Activated naive CD8-positive, alpha-beta T cell treated with anti-CD3 and anti-CD28 coated beads, Interleukin-2, amount 50 U/mL, for 16 hours (primary cell): ENCODE data around the gene MST1R.
"Not testable (repeated sequence)": the region's sequence is repeated elsewhere in the genome, so short reads cannot be mapped to it uniquely, and the experiment has no call there.

Experiments
- DNase-seq: peaks from one replicate; pipeline ENCODE4 v3.0.0-alpha.2; 2020; ENCODE audit warnings: low read depth, low spot score

The MST1R gene

DNA sequence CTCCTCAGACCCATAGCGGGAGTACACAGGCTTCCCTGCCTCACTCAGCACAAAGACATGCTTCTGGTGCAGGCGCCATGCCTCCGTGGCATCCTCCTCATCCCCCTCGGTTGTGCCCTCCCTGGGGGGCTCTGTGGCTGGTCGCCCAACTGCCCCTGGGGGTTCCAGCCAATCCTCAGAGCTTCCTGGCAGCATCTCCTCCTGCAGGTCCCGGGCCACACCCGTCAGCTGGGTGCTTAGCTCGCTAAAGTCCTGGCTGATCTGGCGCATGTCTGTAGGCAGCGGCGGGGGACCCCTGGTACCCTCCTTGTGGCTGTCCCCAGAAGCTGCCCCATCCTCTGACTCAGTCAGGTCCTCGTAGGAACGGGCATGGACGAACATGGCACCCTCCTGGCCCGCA lies 7.9 kb upstream of the MST1R start:
- no peak for DNase-seq

DNA sequence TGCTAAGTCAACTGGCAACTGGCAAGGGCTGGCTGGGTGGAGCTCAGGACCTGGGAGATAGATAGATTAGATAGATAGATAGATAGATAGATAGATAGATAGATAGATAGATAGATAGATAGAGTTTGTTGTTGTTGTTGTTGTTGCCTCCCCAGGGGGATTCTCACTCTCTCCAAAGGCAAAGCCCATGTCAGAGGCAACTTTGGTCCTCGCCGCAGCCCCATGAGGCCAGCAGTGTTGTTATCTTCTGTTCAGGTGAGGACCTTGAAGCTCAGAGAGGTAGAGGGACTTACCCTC lies 7.4 kb upstream of the MST1R start:
- DNase-seq = no peak

DNA sequence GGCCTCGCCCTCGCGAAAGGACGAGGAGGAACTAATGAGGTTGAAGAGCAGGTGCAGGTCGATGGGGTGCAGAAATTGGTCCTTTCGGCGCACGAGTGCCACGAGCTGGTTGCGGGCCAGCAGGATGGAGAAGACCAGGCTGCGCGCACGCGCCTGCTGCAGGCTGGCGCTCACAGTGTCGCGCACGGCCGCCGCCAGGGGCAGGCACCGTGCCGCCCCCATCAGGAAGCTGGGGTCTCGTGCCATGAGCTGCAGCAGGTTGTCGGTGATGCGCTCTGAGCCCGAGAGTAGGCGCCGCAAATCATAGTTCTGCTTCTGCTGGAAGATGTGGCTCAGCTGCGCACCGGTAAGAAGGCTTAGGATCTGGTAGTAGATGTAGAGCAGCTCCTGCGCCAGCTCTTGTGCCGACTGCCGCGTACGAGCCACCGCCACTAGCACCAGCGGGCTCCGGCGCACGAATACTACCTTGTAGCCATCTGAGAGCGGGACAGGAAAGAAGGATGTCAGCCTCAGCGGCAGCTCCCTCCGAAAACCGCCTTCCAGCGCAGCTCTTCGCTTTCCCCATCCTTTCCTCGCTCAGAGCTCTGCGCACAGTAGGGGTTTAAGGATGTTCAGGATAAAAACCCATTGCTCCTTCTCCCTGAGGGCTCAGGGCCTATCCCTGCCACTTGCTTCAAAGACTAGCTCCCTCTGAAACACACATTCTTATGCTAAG lies 6.9 kb upstream of the MST1R start:
- no peak for DNase-seq

DNA sequence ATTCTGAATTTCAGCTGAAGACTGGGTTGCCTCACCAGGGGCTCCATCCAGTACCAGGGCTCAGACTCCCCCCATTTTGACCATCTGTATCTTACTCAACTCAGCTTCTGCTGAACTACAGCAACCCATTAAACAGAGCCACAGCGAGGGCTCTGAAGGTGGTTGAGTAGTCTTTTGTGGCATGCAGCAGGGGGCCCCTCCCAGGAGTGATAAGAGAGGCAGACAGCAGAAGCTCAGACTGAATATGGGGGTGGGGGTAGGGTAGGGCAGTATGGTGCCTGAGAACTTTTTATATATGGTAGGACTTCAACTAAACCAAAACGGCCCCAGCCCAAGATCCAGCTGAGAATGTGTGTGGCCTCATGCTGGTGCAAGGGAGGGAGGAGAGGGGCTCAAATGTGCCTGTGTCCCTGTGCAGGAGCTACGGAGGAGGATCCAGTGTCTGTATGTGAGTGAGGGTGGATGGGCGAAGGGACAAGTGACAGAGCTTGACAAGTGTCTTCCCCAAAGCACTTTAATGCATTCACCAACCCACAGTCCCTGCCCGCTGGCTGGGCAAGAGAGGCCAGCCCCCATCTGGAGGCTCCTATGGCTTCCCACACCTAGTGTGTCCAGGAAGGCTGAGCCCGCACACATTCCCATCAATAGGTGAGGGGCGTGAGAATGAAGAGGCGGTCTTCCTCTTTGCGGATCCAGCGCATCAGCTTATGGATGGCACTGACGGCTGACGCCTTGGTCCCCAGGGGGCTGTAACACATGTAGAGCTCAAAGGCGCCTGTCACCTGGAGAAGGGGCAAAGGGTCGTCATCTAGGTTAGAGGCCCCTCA lies 4.9 kb upstream of the MST1R start:
- no peak for DNase-seq

DNA sequence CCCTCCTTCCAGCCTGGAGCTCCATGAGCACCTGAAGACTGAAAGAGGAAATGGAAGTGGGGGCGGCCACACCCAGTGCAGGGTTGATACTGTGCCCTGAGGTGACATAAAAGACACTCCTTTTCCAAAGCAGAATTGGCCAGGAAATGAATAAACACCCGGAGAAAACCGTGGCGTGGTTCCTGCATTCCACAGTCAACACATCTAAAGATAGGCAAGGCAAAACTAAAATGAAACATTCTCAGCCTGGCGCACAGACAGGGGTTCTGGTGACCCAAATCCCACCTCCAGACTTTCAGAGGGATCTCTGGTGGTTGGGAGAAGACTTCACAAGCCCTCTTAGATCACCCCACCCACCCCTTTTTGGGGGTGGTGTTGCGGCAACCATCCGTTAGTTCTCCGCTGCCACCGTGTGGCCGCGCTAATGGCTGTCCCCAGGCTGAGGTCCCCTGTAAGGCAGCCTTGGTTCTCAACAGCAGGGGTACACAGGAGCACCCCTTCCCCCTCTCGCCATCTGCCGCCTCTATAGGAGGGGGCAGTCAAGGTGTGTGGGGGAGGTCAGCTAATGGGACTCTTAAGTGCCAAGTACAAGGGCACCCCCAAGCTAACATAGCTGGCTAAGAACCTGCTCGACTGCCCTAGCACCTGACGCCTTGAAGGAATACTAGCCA lies 2.5 kb upstream of the MST1R start:
- DNase-seq = no peak

DNA sequence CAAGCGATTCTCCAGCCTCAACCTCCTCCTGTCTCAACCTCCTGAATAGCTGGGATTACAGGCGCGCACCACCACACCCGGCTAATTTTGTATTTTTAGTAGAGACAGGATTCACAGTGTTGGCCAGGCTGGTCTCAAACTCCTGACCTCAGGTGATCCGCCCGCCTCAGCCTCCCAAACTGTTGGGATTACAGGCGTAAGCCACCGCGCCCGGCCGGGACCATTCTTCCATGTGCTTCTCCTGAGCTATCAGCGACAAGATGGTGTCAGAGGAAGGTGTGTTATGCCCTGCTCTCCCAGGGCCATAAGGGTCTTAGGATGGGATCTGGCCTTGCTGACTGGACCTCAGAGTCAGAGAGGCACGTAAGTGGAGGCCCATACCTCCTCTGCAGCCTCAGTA lies 775 bp upstream of the MST1R start:
- DNase-seq = not testable (repeated sequence)

DNA sequence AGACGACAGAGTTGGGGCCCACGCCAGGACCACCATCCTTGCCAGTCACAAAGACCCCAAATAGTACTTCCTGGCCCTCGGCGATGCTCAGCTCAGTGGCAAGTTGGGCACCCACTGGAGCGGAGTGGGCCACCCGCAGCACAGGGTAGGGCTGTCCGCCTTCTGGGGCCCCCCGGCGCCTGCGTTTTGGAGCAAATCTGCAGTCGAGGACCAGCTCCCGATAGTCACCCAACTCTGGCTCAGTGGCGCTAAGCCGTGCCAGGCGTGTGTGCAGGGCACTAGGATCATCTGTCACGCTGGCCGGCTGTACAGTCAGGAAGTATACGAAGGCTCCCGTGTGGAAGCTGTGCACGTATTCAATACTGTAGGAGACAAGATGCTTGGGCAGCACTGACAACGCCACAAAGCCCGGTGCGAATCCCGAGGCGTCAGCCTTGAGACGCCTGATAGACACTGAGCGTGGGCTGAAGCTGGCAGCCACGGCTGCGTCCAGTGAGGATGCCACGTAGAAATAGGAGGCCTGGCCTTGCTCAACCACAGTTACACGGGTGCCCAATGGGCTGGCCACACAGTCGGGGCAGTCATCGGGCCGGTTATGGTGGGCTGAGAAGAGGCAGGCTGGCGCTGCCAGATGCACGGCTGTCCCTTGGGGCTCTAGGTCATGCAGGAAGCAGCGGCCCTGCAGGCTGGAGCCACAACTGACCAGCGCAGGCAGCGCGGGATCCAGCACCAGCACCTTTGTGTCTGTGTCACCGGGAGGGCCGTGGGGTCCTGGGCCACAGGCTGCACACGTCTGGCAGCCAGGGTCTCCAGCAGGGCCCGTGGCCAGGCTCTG lies 945 bp downstream of the MST1R start:
- no peak for DNase-seq

DNA sequence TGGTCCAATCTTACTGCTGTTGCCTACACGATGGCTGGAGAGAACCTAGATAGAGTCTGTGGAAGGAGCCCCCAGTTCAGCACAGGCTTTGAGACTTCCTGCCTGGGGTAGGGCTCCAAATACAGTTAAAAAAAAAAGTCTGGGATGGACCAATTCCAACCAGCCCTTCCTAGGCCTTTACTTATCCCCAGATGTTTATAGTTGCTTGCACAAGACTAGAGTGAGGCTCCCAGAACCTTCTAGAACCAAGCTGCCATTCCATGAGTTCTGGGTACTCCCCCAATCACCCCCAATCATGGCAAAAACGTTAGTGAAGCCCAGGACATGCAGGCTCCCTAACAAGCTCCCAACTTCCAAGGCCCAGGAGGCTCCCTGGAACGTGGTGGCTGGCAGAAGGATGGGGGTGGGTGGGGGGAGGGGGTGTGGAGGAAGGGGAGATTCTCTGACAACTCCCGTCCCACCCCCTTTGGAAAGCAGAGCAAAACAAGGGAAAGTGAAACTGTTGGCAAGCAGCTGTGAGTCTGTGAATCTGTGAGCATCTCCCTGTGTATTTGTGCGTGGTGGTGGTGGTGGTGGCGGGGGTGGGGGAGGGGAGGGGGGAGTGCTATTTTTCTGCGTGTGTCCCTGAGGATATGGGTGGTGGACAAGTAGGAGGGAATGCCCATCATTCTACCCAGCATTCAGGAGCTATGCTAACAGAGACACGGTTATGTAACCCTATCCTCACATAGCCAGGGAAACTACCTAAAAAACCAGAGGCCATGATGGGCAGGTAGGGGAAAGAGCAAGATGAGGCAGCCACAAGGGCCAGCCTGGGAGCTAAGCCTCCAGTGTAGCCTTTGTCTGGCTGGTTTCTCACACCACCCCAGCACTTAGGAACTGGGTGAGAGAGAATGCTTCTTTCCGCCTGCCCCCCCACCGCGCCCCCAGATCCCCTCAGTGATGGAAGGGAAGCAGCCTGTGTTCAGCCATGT lies 2.0 kb downstream of the MST1R start:
- DNase-seq = no peak

DNA sequence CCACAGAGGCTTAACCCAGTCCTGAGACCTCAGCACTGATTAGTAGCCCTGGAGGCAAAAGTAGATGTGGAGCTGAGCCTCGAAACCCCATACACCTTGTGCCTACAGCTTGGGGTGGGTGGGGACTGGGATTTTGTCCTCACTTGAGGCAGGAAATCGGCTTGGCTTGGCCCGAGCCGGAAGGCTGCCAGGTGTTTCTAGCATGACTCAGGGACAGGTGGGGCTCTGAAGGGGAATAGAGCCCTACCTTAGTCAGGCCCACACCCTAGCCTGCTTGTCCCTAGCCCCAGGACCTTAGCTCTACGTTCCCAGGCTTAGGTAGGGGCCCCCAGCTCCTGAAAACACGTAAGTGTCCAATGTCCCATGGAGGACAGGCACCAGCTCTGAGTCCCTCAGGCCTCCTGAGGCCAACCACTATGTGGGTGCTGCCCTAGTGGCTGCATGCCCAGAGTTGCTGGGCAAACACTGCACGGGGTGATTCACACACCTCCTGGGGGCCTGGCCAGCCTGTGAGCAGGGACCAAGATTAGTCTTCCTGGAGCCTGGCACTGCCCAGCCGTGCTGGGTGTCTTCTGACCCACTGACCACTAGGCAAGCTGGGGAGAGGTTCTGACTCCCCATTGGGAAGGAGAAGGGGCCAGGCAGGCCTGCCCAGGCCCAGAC lies 3.1 kb downstream of the MST1R start:
- DNase-seq = no peak

DNA sequence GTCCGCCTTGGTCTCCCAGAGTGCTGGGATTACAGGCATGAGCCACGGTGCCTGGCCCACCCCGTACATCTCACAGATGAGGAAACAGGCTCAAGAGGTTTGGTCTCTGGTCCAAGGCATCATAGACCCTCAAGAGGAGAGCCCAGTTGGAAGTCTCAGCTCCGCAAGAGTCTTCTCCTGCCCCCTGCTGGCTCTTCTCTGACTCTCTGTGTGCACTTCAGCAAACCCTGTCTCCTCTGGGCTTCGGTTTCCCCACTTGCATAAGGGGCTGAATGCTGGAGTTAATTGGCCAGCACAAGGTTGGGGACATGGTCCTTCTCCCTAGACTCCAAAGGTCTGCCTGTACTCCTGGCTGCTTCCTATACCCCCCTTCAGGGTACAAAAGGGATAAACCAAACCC lies 3.9 kb downstream of the MST1R start:
- no peak for DNase-seq

DNA sequence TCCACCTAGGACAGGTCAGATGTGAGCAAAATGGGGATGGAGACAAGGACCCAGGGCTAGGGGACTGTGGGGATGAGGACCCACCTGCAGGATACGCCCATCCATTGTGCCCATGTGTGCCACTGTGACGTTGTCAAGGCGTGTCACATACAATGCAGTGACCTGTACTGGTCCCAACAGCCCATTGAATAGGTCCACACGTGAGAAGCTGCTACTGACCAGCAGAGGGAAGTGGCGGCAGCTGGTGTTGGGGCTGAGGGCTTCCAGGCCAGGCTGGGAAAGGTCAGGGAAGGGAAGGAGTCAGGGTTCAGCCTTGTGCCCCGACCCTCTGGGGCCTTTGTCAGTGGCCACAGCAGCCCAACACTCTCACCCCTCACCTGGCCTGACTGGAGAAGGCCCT lies 4.7 kb downstream of the MST1R start:
- no peak for DNase-seq

DNA sequence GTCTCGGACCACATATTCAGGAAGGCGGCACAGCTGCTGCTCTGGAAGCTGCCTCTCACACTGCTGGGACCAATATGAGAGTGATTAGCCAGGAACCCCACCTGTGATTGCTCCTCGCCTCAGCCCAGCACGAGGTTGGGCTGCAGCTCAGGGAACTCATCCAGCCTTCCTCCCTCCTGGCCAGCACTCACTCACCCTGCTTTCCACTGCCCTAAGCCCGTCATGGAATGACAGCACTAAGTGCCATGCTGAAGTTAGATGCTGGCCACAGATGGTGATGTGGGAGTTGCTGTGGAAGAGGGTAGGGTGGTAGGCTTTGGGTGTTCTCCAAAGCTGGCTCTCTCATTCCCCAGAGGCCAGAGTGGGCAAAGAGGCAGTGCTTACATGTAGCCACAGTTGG lies 7.3 kb downstream of the MST1R start:
- no peak for DNase-seq

DNA sequence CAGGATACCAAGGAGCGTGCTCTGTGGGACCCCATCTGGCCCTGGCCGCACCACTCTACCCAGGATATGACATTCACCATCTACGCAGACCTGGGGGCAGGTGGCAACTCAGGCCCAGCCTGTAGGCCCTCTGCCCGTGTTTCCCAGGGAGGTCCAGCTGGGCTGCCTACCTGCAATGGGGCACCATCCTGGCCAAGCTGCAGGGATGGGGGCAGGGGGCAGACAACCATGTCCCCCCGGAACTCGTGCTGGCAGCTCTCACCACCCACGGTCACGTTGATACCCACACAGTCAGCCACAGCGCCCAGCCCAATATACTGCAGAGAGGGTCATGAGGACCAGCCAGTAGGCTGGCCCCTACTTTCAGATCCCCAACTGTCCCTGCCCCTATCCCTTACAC lies 7.9 kb downstream of the MST1R start:
- DNase-seq = no peak

DNA sequence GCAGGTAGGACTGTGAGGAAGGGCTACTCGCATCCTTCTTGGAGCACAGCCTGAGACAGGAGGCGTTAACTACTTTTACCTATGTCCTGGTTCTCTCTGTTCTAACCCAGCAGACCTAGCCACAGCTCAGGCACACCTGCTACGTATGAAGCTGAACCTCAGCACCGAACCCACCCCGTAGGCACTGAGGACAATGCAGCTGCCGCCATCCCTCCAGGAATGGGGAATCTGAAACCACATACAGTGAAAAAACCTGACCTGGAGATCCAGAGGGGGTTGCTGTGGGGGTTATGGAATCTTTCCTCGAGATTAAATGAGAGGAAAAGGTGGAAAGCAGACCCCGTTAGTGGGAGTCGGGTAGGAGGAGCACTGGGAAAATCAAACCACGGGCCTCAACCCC lies 14.4 kb downstream of the MST1R start:
- DNase-seq = no peak

DNA sequence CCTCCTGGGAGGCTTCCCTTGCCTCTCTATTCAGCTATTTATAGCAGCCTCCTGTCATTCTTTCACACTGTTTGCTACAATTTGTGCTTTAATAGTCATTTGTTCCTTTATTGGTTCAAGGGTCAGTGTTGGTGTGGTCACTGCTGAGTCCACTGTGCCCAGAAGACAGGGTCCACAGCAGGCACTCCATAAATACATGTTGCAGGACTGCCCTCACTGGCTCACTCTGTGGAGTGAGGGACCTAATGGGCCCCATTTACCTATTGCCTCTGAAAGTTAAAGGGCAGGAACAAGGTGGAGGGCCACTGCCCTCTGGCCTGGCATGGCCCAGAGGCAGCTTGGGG lies 16.8 kb downstream of the MST1R start:
- no peak for DNase-seq

DNA sequence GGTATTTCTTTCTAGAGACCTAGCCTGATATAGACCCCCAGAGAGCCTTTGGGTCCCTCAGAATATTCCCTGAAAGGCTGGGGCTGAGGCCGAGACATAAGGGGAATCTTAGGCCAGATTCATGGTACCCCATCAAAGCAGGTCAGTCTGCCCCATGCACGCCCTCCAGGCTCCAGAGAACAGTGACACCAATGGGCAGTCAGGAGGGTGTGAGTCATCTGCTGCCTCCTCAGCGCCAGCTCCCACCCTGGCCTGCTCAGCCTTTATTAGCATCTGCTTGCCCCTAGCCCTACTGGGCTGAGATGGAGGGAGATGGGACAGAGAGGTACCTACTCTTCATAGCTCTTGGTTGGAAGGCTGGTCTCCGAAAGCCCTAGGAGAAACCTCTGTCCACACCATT lies 19.7 kb downstream of the MST1R start:
- no peak for DNase-seq

DNA sequence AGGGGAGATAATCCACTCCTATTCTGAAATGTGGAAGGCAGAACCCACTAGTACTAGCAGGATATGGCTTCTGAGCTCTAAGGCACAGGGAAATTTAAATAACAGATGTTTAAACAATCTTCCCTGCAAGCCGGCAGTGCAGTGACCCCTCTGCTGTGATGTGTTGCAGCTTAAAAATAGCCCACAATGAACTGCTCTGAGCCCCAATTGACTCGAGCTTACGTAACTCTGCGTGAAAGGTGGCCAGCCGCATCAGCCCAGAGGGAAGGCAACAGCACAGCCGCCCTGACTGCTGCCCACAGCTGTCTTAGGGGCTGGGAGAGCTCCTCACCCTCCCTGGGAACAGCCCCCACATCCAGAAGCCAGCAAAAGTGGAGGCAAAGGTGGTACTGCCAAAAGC lies 21.5 kb downstream of the MST1R start:
- DNase-seq = no peak

DNA sequence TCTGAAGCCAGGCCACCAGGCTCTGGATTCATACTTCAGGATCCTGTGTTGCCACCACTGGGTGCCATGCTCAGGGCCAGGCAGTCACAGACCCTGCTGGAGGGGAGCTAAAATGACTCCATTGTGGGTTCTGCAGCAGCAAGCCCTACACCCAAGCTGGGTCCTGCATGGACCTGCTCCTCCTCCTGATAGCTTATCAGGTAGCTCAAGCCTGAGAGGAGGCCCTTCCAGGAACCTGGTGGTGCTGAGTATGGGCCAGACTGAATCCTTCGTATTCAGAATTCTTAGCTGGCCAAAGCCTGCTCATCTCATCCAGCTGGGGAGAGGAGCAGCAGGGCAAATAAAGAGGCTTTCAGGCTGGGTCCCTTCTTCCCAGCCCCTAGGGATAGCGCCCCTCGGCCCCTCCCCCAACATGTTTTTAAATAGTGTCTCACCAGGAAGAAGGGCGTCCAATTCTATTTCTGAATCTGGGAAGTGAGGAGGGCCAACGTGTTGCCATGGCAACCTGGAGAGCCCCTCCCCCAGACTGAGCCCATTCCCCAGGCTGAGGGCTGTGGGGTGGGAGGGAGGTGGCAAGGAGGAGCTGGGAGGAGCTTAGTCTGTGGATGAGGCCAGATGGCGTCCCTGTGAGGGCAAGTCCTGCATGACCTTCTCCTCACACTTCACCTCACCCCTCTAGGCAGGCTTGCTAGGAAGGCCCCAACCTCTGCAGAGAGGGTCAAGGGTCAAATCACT lies 22.9 kb downstream of the MST1R start:
- DNase-seq = no peak

DNA sequence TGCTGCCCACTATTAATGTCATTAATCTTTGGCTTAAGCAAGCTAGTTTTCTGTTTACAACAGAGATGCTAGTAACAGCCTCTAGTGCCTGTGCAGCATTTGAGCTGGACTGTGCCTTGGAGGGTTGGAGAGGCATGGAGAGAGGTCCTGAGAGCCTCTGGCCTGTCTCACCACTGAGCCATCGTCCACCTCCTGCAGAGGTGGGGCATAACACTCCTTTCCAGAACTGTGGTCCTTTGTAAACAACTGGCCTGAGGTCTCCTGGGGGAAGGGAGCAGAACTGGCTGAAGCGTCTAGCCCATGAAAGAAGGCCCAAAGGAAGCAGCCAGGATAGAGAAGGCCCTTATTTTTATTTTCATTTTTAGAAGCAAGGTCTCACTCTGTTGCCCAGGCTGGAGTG lies 24.0 kb downstream of the MST1R start:
- DNase-seq = no peak

DNA sequence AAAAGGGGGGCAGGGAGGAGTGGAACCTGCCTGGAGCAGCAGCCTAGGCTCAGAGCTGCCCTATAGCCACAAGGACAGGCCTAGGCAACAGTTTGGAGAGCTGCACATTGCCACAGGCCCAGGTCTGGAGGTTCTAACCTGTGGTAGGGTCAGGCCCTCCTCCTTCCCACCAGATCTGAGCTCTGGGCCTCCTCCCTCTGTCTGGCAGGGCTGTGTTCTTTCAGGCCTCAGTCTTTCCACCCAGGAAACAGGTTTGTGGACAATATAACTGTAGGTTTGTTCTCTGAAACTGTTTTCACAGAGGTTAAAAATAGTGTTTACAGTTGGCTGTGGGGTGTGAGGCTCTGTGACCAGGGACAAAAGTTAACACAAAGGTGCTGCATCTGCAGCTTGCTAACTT lies 25.0 kb downstream of the MST1R start:
- DNase-seq = no peak
